RWPE1 (cell line): Measurements from ENCODE around the gene RARRES1.
"Not testable (repeated sequence)": the region's sequence is repeated elsewhere in the genome, so short reads cannot be mapped to it uniquely, and the experiment has no call there.

Experiments used
- CTCF ChIA-PET: fragments of 350-600 bp; sonication (Branson Sonifier 250); formaldehyde crosslinking; extraction: SDS; loops from one replicate; lab custom pipeline; 2021; lab: Yijun Ruan, JAX
- POLR2A ChIA-PET: fragments of 400-600 bp; formaldehyde crosslinking; extraction: SDS; loops from one replicate; lab custom pipeline; 2020; ENCODE audit warnings: antibody characterized with exemption; ENCODE audit not compliant: low non-redundant PET; lab: Yijun Ruan, JAX
- DNase-seq: peaks from one replicate; pipeline ENCODE4 v3.0.0; 2012; ENCODE audit warnings: low spot score
- H3K27ac ChIP-seq: fragments of 450-650 bp; 2 replicates; pipeline ENCODE4 v1.5.1; 2017
- TF ChIP-seq, protein P1 (sequence below): fragments of 450-650 bp; conservative IDR thresholded peaks from 2 replicates; pipeline ENCODE4 v1.5.1; 2017; ENCODE audit warnings: low read depth, mild to moderate bottlenecking

Gene RARRES1

DNA sequence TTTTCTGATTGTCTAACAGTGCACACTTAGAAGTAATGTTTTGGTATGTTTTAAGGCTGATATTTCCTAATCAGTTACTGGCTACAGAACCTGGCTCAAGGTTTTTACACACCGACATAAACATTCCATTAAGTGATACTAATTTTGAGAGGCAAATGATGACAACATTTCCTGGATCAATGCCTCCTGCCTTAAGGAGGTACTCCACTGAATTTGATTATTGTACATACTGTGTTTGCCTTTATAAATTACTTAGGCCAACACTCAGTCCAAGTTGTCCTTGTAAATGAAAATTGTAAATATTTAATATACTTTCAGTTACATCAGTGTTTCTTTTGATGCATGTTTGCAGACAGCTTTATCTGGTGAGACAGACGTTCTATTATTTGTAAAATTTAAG, 35.6 kb downstream of the RARRES1 start:
- TF ChIP-seq, protein P1, sequence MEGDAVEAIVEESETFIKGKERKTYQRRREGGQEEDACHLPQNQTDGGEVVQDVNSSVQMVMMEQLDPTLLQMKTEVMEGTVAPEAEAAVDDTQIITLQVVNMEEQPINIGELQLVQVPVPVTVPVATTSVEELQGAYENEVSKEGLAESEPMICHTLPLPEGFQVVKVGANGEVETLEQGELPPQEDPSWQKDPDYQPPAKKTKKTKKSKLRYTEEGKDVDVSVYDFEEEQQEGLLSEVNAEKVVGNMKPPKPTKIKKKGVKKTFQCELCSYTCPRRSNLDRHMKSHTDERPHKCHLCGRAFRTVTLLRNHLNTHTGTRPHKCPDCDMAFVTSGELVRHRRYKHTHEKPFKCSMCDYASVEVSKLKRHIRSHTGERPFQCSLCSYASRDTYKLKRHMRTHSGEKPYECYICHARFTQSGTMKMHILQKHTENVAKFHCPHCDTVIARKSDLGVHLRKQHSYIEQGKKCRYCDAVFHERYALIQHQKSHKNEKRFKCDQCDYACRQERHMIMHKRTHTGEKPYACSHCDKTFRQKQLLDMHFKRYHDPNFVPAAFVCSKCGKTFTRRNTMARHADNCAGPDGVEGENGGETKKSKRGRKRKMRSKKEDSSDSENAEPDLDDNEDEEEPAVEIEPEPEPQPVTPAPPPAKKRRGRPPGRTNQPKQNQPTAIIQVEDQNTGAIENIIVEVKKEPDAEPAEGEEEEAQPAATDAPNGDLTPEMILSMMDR: no peak
- DNase-seq: no peak
- no peak overlapping the region for H3K27ac ChIP-seq
- ChIA-PET CTCF (no interaction called here), POLR2A (no interaction called here)

DNA sequence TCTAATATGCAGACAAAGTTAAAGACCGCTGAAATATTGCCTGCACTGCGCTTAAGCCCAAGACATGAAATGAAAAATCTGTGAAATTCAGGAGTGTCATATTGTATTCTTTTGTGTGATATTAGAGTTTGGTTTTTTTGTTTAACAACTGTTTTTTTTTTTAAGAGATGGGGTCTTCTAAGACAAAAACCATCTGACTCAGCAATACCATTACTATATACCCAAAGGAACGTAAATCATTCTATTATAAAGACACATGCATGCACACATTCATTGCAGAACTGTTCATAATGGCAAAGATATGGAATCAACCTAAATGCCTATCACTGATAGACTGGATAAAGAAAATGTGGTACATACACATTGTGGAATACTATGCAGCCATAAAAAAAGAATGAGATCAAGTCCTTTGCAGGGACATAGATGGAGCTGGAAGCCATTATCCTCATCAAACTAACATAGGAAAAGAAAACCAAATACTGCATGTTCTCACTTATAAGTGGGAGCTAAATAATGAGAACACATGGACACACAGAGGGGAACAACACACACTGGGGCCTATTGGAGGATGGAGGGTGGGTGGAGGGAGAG, 38.3 kb downstream of the RARRES1 start:
- DNase-seq, POLR2A ChIA-PET, H3K27ac ChIP-seq: not testable (repeated sequence)
- CTCF ChIA-PET: interaction anchor here (0.5 kb wide), 1 partner anchor 34 kb away, joined by 7 read pairs; no protein-coding TSS in a partner anchor

DNA sequence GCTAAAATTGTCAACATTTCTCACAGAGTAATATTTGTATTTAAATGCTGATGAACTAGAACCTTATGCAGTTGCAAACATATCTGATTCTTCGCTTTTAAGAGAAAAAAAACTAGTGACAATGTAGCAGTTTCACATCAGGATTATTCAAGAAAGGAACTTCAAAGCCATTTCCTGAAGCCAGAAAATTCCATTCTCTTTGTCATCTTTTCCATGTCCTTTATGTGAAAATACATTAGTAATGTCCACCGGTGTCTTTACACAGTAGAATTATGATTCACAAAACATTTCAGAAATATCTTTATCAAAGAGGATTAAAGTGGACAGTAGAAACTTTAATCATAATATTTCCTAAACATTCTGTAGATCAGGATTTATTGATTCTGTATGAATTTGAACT, 47.1 kb downstream of the RARRES1 start:
- TF ChIP-seq, protein P1: no peak
- no peak overlapping the region for H3K27ac ChIP-seq
- no peak for DNase-seq
- ChIA-PET CTCF (no interaction called here), POLR2A (no interaction called here)

DNA sequence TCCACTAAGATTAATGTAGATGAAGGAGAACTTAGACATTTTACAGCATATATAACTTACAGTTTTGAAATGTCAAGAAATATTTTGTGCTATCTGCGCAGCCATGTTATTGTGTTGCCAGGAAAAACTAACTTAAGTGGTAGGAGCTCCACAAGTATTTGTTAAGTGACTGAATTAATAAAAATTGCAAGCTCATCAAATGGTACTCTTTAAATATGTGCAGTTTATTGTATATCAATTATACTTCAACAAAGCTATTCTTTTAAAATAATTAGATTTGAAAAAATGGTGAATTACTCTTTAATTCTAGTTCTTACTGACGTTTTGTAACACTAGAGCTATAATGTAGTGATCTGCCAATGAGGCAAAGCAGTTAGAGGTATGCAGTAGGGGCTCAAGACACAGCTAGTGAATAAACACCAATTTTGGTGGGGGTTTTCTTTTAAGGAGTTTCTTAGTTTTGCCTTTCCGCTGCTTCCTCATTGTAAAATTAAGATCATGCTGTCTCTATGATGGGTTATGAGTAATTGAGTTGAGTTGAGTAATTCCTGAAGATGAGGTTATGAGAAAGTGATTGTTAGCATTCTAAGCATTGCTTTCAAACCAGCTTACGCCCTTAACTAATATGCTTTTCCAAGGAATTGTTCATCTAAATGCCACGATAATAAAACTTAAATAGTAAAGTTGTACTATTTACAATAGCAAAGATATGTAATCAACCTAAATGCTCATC, 48.9 kb downstream of the RARRES1 start:
- ChIA-PET POLR2A (no interaction called here), CTCF (no interaction called here)
- no peak for DNase-seq
- TF ChIP-seq, protein P1: no peak
- no peak overlapping the region for H3K27ac ChIP-seq

DNA sequence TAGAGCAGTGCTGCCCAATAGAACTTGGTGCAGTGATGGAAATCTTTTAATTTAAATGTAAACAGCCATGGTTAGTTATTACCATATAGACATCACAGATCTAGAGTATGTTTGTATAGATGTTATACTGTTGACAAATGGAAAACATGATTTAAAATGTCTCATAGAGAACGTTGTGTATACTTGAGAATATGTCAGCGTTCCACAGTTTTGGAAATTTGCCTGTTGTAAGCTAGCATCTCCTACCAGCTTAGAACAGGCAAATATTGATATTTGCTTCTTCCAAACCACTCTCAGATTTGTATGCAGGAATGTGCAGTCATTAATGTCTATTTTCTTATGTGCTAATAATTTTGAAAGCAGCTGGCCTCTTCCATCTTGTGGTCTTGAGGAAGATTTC, 51.4 kb downstream of the RARRES1 start:
- TF ChIP-seq, protein P1: no peak
- no peak overlapping the region for H3K27ac ChIP-seq
- DNase-seq: no peak
- ChIA-PET CTCF (no interaction called here), POLR2A (no interaction called here)

DNA sequence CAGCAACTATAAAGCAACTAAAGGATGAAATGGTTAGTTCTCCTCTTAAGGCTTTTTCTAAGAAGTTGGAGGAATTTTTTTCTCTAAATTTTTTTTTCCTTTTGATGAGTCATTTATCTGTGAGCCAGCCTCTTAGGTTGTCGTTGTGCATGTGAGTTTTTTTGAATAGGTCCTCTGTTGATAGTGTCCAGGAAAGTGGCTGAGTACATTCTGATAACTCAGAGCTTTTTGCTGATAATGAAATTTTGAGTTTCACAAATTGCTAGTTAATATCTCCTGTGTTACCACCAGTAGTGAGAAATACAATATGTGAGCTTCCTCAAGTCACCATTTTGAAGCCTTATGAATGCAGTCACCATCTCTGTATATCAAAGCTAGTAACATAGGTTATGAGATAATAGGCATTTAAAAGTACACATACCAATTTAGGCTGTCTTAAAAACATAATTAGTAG, 52.7 kb downstream of the RARRES1 start:
- no peak for DNase-seq
- CTCF ChIA-PET: interaction anchor here (0.6 to 1.1 kb wide), 2 partner anchors 10 to 35 kb away, joined by 3 to 7 read pairs; partner anchors contain the start of gene GFM1
- TF ChIP-seq, protein P1: no peak
- no peak overlapping the region for H3K27ac ChIP-seq
- POLR2A ChIA-PET: no interaction called here

DNA sequence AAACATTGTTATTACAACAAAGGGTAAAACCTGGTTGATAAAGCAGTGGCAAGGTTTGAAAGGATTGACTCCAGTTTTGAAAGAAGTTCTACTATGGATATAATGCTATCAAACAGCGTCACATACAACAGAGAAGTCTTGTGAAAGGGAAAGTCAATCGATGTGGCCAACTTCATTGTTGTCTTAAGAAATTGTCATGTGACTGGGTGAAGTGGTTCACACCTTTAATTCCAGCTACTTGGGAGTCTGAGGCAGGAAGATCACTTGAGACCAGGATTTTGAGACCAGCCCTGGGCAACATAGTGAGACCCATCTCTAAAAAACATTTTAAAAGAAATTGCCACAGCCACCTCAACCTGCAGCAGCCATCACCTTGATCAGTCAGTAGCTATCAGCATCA, 53.6 kb downstream of the RARRES1 start:
- no peak for DNase-seq
- TF ChIP-seq, protein P1: no peak
- POLR2A ChIA-PET: no interaction called here
- H3K27ac ChIP-seq: no peak overlapping the region
- CTCF ChIA-PET: interaction anchor here (0.6 kb wide), 1 partner anchor 573 kb away, joined by 3 read pairs; no protein-coding TSS in a partner anchor
